Gastroesophageal sphincter (tissue), 4 donors: ENCODE results near the gene ANAPC15. TPM values are rescaled to one million over a fixed set of nuclear protein-coding genes. Genes with fewer than 3 reads are reported as not detected.

Source experiments
- ATAC-seq: fragments of 150-250 bp; one replicate; pipeline ENCODE4 v1.9.1; 2016; ENCODE audit warnings: mild to moderate bottlenecking, moderate library complexity
- H3K27ac ChIP-seq, 4 donors: fragments of 200-600 bp; sonication (generic) in 3 of 4; 1 replicate in 3 of 4; 2 replicates in 1 of 4; pipeline ENCODE4 v1.5.1; 2016 to 2019
- H3K27me3 ChIP-seq: fragments of 200-600 bp; sonication (generic); one replicate; pipeline ENCODE4 v1.5.1; 2019
- H3K36me3 ChIP-seq, 2 donors: fragments of 200-600 bp; sonication (generic); one replicate each; pipeline ENCODE4 v1.5.1; 2019; ENCODE audit warnings: control low read depth in 1 of 2
- H3K4me1 ChIP-seq, 3 donors: fragments of 200-600 bp; sonication (generic); 1 replicate in 2 of 3; 2 replicates in 1 of 3; pipeline ENCODE4 v1.5.1; 2016 to 2019; ENCODE audit warnings: control low read depth in 2 of 3
- H3K4me3 ChIP-seq, 2 donors: fragments of 200-600 bp; sonication (generic); one replicate each; pipeline ENCODE4 v1.5.1; 2019; ENCODE audit warnings: mild to moderate bottlenecking in 1 of 2, moderate library complexity in 1 of 2
- H3K9me3 ChIP-seq, 3 donors: fragments of 200-600 bp; sonication (generic); one replicate each; pipeline ENCODE4 v1.5.1; 2017 to 2019; ENCODE audit warnings: control low read depth in 2 of 3
- EP300 ChIP-seq: sonication (generic); formaldehyde crosslinking; IDR thresholded peaks from one replicate; pipeline ENCODE4 v1.6.1; 2017; ENCODE audit warnings: antibody characterized with exemption, mild to moderate bottlenecking
- POLR2A ChIP-seq, 2 donors: fragments of 450-650 bp; IDR thresholded peaks; one replicate each; pipeline ENCODE4 v1.6.1; 2017; ENCODE audit warnings: antibody characterized with exemption in 2 of 2, mild to moderate bottlenecking in 2 of 2, moderate library complexity in 1 of 2
- POLR2AphosphoS5 ChIP-seq: sonication (generic); formaldehyde crosslinking; IDR thresholded peaks from one replicate; pipeline ENCODE4 v1.6.1; 2017; ENCODE audit warnings: antibody characterized with exemption
- WGBS, 2 donors: methylation state at CpG; one replicate each; pipeline ENCODE4 v1.1.5; 2018; ENCODE audit warnings: low coverage in 1 of 2; 5-methylcytosine and 5-hydroxymethylcytosine counted together
- total RNA-seq, 4 donors: library from RNA; depleted of rRNA; stranded (reverse); fragments of >200 nt; gene quantifications; one replicate each; pipeline ENCODE4 v1.1.0, GENCODE V29; 2016
- TF ChIP-seq, protein P1 (sequence below), 4 experiments: fragments of 200-600 bp in 2 of 4; fragments of 450-650 bp in 2 of 4; sonication (generic) in 1 of 4; IDR thresholded peaks; one replicate each; pipeline ENCODE4 v1.5.1; 2017 to 2019; ENCODE audit warnings: antibody characterized with exemption in 4 of 4, mild to moderate bottlenecking in 2 of 4, moderate library complexity in 2 of 4

ANAPC15 gene
- total RNA-seq, 4 donors from 2014 or later: 37.0 to 55.6 (median 39.1) TPM

DNA sequence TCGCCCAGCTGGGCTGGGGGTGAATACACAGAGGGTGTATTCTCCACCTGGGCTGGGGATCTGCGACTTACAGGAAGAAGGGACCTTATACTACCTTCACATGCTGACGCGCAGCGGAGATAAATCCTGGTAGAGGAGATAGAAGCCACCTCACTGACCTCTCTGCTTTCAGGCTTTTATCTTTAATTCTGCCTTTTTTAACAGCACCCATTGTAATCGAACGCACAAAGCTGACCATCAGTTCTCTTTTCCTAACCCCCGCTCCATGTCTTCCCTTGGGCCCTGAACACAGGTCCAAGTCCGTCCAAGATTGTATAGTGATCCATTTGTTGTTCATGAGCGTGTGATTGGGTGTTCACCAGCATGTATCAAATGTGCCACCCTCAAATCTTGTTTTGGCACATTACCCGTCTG, 8.7 kb downstream of the ANAPC15 start:
- peaks cover 0 to 33% of the 10 kb centered on the region in 2 donors for H3K36me3 ChIP-seq
- H3K4me3 ChIP-seq: peak overlapping the region; percentile 22 to 71
- H3K27ac ChIP-seq: peak overlapping the region; percentile 83 to 97 (median 93)
- 83 to 86% methylated on average over 9 to 10 of the region's 11 CpGs for WGBS, 2 donors
- no peaks in the 10 kb centered on the region for H3K9me3 ChIP-seq
- H3K27me3 ChIP-seq: no peaks in the 10 kb centered on the region
- H3K4me1 ChIP-seq: peaks cover 0 to 49% (median 24%) of the 10 kb centered on the region in 3 donors
- TF ChIP-seq POLR2AphosphoS5: no peak
- TF ChIP-seq POLR2A (IDR thresholded peaks at IDR 0.05): no peak
- TF ChIP-seq, protein P1, sequence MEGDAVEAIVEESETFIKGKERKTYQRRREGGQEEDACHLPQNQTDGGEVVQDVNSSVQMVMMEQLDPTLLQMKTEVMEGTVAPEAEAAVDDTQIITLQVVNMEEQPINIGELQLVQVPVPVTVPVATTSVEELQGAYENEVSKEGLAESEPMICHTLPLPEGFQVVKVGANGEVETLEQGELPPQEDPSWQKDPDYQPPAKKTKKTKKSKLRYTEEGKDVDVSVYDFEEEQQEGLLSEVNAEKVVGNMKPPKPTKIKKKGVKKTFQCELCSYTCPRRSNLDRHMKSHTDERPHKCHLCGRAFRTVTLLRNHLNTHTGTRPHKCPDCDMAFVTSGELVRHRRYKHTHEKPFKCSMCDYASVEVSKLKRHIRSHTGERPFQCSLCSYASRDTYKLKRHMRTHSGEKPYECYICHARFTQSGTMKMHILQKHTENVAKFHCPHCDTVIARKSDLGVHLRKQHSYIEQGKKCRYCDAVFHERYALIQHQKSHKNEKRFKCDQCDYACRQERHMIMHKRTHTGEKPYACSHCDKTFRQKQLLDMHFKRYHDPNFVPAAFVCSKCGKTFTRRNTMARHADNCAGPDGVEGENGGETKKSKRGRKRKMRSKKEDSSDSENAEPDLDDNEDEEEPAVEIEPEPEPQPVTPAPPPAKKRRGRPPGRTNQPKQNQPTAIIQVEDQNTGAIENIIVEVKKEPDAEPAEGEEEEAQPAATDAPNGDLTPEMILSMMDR (IDR thresholded peaks at IDR 0.05): no peak
- TF ChIP-seq EP300: no peak
- no peak for ATAC-seq

DNA sequence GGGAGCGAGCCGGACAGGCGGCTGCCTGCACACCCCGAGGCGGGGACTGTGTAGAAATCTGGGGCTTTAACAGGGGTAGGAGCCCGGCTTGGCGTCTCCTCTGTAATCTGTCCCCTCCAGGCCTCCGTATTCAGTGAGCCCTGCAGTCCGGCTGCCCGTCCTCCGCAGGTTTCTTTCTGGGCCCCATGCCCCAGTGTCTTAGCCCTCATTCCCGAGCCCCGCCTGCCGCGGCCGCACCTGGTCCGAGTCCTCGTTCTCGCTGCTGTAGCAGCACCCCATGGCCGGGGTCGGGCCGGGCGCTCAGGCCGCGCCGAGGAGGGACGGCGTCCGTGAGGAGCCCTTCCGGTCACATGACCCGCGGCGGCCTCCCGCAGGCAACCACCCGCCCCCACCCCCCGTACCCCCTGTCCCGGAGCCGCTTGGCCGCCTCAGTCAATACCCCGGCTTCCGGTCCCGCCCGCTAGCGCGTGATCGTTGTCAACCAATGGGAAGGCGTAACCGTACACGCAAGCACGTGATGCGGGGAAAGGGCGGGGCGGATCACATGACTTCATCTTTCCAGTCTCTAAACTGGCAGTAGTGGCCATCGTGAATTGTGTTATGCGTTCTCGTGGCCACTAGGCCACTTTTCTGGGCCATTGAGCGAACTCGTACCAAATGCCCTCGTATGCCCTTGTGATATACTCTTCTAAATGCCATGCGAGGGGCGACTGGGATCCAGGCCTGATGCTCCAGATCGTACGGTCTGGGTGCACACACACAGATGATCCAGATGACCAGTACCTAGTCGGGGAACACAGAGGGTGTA, 9.3 kb downstream of the ANAPC15 start, which contains the start of gene LAMTOR1:
Gene LAMTOR1, minus strand, starts transcription at position 352 of the 808 bp plus-strand sequence. Its CDS starts 73 bp downstream, at position 279.
- Histone ChIP-seq H3K36me3 (peaks cover 0 to 33% of the 10 kb centered on the region in 2 donors), H3K9me3 (no peaks in the 10 kb centered on the region), H3K27me3 (no peaks in the 10 kb centered on the region), H3K4me3 (peak within 1 kb of the TSS; percentile 60 to 71), H3K27ac (peak within 1 kb of the TSS; percentile 83 to 97 (median 93)), H3K4me1 (peaks cover 0 to 52% (median 24%) of the 10 kb centered on the region in 3 donors)
- ATAC-seq: peak; percentile 99
- WGBS, 2 donors: 0% methylated on average over 5 of the region's 64 CpGs; no CpG with 5 or more reads in 1 of the 2 donors
- TF ChIP-seq EP300 (no peak), POLR2AphosphoS5 (peak; percentile 84), POLR2A (IDR thresholded peaks at IDR 0.05) (peak; percentile 65 to 71)
- TF ChIP-seq, protein P1 (IDR thresholded peaks at IDR 0.05): peak in 3 of 4 experiments; percentile 40 to 80 (median 80)

- H3K4me3 ChIP-seq: peak overlapping the region; percentile 60 to 71
- H3K9me3 ChIP-seq: no peaks in the 10 kb centered on the region
- H3K36me3 ChIP-seq: peaks cover under 1 to 33% of the 10 kb centered on the region in 2 donors
- TF ChIP-seq POLR2A (IDR thresholded peaks at IDR 0.05) (no peak), POLR2AphosphoS5 (no peak), EP300 (no peak)
- TF ChIP-seq, protein P1 (IDR thresholded peaks at IDR 0.05): no peak
- peak; percentile 1 for ATAC-seq
- H3K27ac ChIP-seq: peak overlapping the region; percentile 72 to 97 (median 93)
- no peaks in the 10 kb centered on the region for H3K27me3 ChIP-seq
- H3K4me1 ChIP-seq: peaks cover 0 to 52% (median 24%) of the 10 kb centered on the region in 3 donors
- 2 to 6% methylated on average over 5 to 6 of the region's 9 CpGs for WGBS, 2 donors
Measured at GRCh38 chr11:72102631-72102945, 9.9 kb downstream of the ANAPC15 start.

DNA sequence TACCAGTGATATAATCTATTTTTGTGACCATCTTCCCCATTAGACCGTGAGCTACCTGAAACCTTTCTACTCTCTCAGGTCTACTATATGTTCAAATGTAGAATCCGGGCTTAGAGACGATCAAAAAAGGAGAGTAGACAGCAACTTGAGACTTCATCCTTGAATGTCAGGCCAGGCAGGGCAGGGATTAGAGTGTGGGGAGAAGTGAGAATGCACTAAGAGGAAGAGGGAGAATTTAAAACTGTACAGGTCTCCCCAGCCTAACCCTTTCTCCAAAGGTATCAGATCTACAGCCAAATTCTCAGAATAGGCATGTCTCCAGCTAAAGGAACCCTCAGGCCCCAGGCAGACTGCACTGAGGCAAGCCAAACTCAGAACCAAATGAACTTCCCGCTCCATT, 10.3 kb downstream of the ANAPC15 start:
- Histone ChIP-seq H3K9me3 (no peaks in the 10 kb centered on the region), H3K27ac (peak overlapping the region; percentile 72 to 97 (median 93)), H3K4me3 (peak overlapping the region; percentile 60 to 71), H3K27me3 (no peaks in the 10 kb centered on the region), H3K36me3 (peaks cover 2 to 33% of the 10 kb centered on the region in 2 donors), H3K4me1 (peaks cover 0 to 52% (median 24%) of the 10 kb centered on the region in 3 donors)
- no peak for ATAC-seq
- TF ChIP-seq EP300: no peak
- no peak for TF ChIP-seq POLR2A (IDR thresholded peaks at IDR 0.05)
- TF ChIP-seq POLR2AphosphoS5: no peak
- TF ChIP-seq, protein P1 (IDR thresholded peaks at IDR 0.05): no peak
- WGBS, 2 donors: 38 to 40% methylated on average over 3 to 4 of the region's 4 CpGs
